RWPE1 (cell line): ENCODE measurements around the gene MVK.
A peak's percentile ranks its signal among the peaks of the same experiment; 100 is the strongest.

Source experiments
- CTCF ChIA-PET: fragments of 350-600 bp; sonication (Branson Sonifier 250); formaldehyde crosslinking; extraction: SDS; loops from one replicate; lab custom pipeline; 2021; lab: Yijun Ruan, JAX
- POLR2A ChIA-PET: fragments of 400-600 bp; formaldehyde crosslinking; extraction: SDS; loops from one replicate; lab custom pipeline; 2020; ENCODE audit warnings: antibody characterized with exemption; ENCODE audit not compliant: low non-redundant PET; lab: Yijun Ruan, JAX
- DNase-seq: peaks from one replicate; pipeline ENCODE4 v3.0.0; 2012; ENCODE audit warnings: low spot score
- H3K27ac ChIP-seq: fragments of 450-650 bp; 2 replicates; pipeline ENCODE4 v1.5.1; 2017
- TF ChIP-seq, protein P1 (sequence below): fragments of 450-650 bp; conservative IDR thresholded peaks from 2 replicates; pipeline ENCODE4 v1.5.1; 2017; ENCODE audit warnings: low read depth, mild to moderate bottlenecking

The MVK gene

GRCh38 chr12:109592905-109593272 lies 19.3 kb downstream of the MVK start:
- no peak for DNase-seq
- ChIA-PET POLR2A (no interaction called here), CTCF (no interaction called here)

GRCh38 chr12:109594556-109595317 lies 21.1 kb downstream of the MVK start:
- POLR2A ChIA-PET = no interaction called here
- peak overlapping the region; percentile 52 for H3K27ac ChIP-seq
- CTCF ChIA-PET = interaction anchor here (0.7 to 3.4 kb wide), 2 partner anchors 181 to 184 kb away, joined by 3 to 22 read pairs; no protein-coding TSS in a partner anchor
- TF ChIP-seq, protein P1, sequence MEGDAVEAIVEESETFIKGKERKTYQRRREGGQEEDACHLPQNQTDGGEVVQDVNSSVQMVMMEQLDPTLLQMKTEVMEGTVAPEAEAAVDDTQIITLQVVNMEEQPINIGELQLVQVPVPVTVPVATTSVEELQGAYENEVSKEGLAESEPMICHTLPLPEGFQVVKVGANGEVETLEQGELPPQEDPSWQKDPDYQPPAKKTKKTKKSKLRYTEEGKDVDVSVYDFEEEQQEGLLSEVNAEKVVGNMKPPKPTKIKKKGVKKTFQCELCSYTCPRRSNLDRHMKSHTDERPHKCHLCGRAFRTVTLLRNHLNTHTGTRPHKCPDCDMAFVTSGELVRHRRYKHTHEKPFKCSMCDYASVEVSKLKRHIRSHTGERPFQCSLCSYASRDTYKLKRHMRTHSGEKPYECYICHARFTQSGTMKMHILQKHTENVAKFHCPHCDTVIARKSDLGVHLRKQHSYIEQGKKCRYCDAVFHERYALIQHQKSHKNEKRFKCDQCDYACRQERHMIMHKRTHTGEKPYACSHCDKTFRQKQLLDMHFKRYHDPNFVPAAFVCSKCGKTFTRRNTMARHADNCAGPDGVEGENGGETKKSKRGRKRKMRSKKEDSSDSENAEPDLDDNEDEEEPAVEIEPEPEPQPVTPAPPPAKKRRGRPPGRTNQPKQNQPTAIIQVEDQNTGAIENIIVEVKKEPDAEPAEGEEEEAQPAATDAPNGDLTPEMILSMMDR = no peak
- no peak for DNase-seq

More at GRCh38 chr12:109592905-109593272, 19.3 kb downstream of the MVK start:
- TF ChIP-seq, protein P1 = no peak
- no peak overlapping the region for H3K27ac ChIP-seq

DNA sequence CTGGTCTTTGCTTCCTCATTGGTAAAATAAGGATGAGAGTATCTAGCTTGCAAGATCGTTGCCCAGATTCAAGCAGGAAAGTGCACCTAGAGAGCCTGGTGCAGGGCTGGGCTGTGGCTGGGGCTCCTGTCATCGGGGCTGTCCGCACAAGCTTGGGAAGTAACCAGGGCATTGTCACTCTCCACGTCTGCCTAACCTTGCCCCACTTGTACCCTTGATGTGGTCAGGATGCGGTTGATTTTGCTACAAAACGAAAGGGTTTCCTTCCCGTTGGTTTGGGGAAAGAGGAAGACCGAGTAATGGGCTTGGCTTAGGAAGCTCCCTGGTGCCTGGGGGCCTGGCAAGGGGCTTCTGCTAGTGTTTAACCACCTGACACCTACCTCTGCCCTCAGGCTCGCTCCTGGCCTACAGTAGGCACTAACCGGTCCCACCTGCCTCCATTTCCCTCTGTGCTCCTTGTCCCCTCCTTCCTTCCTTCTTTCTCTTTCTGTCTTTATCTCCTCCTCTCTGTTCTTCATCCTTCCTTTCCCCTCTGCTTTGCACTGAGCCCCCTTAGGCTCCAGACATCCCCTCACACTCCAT lies 21.8 kb downstream of the MVK start:
- ChIA-PET CTCF (interaction anchor here (3.4 kb wide), 1 partner anchor 181 kb away, joined by 22 read pairs; no protein-coding TSS in a partner anchor), POLR2A (no interaction called here)
- peak overlapping the region; percentile 52 for H3K27ac ChIP-seq
- TF ChIP-seq, protein P1 = no peak
- DNase-seq = no peak

- TF ChIP-seq, protein P1 = no peak
- ChIA-PET CTCF (interaction anchor here (0.6 to 3.4 kb wide), 17 partner anchors 9 to 263 kb away, joined by 3 to 22 read pairs (median 4); no protein-coding TSS in a partner anchor), POLR2A (no interaction called here)
- DNase-seq = no peak
- H3K27ac ChIP-seq = peak overlapping the region; percentile 52
These were observed 23.0 kb downstream of the MVK start for GRCh38 chr12:109596418-109597244.

GRCh38 chr12:109597414-109597794 lies 23.8 kb downstream of the MVK start:
- TF ChIP-seq, protein P1 = no peak
- ChIA-PET POLR2A (interaction anchor here (0.5 to 1.1 kb wide), 2 partner anchors 117 to 194 kb away, joined by 4 to 5 read pairs; no protein-coding TSS in a partner anchor), CTCF (interaction anchor here (0.6 to 3.4 kb wide), 27 partner anchors 9 to 452 kb away, joined by 3 to 22 read pairs (median 4); no protein-coding TSS in a partner anchor)
- H3K27ac ChIP-seq = peak overlapping the region; percentile 52
- no peak for DNase-seq
